Medulla oblongata (tissue), 1 donor: ENCODE measurements around the gene GABRR2.
"Not testable (repeated sequence)": the region's sequence is repeated elsewhere in the genome, so short reads cannot be mapped to it uniquely, and the experiment has no call there.

Experiments used
- DNase-seq: peaks from one replicate; pipeline ENCODE4 v3.0.0-alpha.2; 2015; ENCODE audit errors: extremely low spot score

Gene GABRR2

DNA sequence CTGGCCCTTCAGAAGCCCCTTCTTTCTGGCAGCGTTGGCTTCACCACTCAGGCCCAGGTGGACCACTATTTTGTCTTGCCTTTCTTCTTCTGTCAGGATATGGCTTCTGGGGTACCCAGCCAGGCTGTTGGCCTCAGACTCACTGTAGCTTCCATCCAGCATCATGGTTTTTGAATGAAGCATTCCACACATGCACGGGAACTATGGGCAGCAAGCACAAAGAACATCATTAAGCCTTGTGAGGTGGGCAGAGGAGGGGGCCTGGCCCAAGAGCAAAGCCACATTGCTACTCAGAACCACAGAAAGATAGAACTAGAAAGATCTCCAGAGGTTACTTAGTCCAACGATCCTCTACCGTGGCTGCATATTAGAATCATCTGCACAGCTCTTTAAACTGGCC is 57.3 kb downstream of the GABRR2 start:
- DNase-seq, result no peak

DNA sequence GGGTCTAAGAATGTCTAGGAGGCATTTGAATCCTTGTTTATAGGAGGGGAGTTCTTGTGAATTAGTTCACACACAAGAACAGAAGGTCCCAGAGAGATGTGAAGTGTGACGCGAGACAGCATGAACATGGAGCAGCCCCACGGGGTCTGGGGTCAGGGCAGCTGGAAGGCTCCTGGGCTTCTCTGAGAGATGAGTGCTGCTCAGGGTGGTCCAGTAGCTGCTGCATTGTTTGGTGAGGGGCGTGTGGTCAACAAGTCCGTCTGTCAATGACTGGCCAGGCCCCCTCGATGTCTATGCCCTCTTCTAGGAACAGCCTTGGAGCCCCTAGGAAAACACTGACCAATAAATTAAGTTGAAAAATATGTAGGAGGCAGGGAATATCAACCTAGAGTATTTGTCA is 57.8 kb downstream of the GABRR2 start:
- no peak for DNase-seq

DNA sequence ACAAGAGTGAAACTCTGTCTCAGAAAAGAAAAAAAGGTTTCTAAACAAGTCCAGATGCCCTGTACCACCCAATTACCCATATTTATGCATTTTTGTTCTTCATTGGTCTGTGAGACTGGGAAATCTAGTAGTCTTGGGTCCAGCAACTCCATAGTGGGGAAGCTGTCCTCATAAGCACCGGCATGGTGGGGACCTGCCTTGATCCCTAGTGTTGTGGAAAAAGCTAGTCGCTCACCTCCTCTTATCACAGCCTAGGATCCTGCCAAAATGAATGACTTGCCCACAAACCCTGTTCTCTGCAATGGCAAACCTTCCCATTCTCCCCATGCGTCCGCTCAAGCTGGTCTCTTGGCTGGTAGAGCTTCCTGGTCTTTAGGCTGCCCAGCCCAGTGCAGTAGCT is 59.7 kb downstream of the GABRR2 start:
- no peak for DNase-seq

DNA sequence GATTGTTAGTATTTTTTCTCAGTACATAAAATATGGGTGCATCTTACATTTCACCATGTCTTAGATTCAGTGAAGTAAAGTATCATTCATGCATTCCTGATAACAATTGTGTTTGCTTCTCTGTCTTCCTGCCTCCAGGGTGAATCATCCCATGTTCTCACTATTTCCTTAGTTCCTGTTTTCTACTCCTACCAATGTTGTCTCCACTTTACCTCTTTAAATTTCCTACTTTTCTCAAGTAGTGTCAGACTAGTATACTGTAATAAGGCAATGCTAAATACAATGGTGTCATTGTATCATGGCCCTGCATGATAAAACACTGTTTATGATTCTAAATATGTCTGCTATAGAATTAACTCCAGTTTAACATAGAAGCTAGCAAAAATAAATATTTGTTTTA is 60.5 kb downstream of the GABRR2 start:
- DNase-seq, result no peak

DNA sequence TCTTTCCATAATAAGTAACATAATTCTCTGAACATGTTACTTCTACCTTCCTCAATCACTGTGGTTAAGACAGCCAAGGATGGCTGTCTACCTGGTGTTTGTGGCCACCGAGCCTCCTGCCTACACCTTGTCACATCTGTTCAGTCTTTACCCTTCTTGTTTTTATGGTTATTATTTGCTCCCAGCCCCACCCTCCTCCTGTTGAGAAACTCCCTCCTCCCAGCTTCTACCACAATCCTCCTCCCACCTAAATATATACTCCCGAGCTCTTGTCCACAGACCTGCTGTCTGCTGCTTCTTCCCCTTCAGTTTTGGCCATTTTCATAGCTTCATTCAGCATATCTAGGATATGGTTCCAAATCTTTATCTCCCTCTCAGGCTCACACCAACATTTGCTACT is 62.2 kb downstream of the GABRR2 start:
- no peak for DNase-seq

DNA sequence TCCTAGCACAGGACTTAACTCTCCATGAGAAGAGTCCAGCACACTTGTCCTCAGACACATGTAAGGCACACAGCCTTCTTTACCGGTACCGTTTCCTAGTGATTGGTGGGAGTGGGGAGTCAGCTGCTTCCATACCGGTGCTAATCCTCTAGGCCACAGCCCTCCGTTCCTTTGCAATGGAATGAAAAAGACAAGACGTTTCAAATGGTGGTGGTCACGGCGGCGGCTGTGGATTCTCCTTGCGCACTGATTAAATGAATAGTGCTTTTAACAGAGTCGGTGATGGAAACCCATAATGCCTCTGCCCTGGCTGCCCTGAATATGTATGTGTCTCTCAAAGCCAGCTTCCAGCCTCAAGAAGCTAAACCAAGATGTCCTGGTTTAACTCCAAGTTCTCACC is 63.1 kb downstream of the GABRR2 start:
- no peak for DNase-seq

DNA sequence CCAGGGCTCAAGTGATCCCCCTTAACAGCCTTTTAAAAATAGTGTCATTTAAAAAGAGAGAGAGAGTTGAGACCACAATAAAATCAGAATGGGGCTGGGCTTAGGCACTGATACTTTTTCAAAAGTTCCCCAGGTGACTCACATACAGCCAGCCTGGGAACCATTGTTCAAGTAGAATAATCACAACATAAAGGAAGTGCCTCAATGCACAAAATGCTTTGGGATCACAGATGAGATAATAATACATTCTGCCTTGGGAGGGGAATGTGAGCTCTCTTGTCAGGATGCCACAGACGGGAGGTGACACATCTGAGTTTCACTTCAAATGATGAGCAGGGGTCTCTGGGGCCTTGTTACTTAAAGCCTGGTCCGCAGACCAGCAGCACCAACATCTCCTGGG is 63.9 kb downstream of the GABRR2 start:
- DNase-seq, result no peak

DNA sequence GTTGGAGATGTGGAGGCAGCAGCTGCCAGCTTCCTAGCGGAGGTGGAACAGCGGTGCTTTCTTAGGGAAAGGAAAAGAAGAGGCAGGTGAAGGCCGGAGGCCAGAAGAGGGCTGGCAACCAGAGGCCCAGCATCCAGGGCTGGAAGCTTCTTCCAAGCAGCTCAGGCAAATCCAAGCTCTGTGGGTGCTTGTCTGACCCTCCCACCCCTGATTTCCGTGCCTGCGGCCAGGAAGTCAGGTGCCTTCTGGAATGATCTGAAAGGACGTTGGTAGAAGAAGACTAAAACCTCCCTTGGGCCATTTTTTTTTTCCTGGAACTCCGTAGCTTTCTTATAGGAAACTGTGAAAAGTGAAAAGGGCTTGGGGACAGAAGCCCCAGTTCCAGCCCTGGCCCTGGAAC is 64.9 kb downstream of the GABRR2 start:
- no peak for DNase-seq

DNA sequence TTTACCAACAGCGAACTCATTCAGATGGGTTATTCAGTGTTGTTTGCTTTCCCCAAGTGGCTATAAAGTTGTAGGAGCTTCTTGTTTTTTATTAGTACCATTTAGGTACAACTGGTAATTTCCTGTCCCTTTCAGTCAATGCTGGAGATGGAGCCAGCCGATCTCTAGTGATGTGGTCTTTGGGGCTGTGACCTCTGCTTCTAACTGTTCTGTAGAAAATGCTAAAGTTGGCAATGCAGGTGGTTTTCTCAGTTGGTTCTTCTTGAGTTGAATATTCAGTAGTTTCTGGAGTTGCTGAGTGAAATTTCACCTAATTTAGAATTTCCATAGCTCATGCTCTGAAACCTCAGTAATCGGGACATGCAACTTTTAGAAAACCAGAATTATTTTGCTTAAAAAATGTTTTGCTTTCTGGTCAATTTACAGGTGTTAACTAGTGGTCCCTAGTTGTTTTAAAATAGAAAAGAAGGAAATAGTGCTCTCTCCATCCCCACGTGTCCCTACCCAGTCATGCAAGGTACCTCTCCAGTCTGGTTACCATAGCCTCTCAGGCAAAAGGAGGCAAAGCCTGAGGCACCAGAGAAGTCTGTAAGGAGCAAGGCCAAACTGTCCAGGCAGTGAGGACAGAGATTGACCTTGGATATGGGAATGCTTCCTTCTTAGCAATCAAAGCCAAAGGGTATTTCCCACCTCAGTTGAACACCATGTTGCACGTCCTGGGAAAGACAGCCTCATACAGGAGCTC is 70.7 kb downstream of the GABRR2 start:
- no peak for DNase-seq

DNA sequence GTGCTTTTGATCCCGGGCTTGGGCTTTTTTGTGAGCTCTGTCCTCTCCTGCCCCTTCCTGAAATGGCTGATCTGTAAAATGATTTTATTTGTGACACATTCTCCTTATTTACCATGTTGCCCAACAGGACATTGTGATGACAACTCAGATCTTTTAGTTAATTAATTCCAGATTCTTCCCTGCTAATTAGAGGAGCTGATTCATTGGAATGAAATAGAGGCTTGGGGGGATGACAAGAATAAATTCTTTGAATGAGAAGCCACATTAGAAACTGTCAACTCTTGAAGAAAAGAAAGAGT is 71.8 kb downstream of the GABRR2 start:
- no peak for DNase-seq

DNA sequence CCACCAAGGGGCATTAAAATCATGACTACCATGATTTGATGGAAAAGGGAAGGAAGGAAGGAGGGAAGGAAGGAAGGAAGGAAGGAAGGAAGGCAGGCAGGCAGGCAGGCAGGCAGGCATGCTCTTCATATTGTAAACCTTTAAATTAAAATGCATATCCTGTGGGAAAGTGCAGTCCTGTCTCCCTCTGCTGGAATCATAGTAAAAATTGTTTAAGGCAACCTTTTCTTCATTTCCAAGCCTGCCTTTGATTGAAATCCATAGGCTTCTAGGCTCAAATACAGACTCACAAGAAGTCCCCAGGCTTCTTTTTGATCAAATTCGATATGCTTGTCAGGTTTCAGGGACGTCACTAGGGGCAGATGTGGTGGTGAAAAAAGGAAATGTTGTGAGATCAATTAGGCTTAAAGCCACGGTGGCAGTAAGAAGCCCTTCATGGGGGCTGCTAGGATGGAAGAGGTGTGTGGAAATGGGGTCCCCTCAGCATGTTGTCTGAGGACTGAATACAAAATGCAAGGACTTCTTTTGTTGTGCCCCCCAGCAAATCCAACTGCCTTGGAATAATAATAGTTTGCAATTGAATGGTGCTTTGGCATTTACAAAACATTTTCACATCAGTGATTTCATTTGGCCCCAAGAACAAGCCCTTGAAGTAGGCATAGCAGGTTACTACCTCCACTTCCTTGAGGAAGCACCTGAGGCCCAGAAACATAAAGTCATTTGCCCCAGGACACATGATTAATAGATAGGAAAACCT is 72.3 kb downstream of the GABRR2 start:
- peak; percentile 33 for DNase-seq

DNA sequence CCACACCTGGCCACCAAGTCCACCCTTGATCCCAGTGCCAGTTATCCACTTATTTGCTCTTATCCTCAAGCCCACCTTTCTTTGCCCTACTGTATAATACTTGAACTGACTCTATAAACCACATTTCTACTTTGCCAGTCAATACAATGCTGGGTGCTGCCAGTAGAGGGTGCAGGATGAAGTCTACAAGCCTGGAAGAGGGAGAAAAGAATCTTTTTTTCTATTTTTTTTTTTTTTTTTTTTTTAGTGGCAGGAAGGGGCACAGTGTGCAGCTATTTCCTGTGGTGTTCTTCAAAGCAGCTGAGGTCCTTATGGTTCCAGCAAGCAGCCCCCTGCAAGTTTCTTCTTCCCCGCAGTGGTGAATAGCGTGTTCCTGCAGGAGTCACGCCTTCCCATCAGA is 75.8 kb downstream of the GABRR2 start:
- DNase-seq, result no peak

DNA sequence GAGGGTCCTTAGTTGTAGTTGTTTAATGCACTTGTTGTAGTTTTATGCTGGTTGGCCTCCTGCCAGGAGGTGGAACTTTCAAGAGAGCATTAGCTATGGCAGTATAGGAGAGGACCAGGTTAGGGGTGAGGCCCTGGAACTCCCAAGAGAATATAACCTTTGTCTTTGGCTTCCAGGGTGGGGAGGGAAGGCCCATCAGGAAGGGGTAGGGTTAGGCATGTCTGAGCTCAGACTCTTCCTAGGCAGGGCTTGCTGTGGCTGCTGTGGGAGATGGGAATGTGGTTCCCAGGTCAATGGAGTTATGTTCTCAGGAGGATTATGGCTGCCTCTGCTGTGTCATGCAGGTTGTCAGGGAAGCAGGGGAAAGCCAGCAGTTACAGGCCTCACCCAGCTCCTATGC is 77.9 kb downstream of the GABRR2 start:
- no peak for DNase-seq

DNA sequence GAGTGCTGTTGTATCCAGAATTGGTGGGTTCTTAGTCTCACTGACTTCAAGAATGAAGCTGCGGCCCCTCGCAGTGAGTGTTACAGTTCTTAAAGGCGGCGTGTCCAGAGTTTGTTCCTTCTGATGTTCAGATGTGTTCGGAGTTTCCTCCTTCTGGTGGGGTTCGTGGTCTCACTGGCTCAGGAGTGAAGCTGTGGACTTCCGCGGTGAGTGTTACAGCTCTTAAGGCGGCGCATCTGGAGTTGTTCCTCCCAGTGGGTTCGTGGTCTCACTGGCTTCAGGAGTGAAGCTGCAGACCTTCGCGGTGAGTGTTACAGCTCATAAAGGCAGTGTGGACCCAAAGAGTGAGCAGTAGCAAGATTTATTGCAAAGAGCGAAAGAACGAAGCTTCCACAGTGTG is 81.5 kb downstream of the GABRR2 start:
- DNase-seq, result not testable (repeated sequence)

DNA sequence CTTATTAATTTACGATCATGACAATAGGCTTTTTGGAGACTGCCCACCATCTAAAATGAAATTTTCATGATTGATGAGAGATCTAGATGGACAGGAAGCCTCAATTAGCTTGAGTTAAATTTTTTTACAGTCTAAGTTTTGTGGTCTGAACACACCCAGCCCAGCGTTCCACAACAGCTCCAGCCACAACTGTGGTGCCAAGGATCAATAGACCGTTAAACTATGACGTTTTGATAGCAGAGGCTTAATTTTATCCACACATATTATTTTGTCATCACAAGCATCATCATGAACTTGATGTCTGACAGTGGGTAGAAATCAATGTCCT is 92.4 kb downstream of the GABRR2 start:
- DNase-seq, result no peak

DNA sequence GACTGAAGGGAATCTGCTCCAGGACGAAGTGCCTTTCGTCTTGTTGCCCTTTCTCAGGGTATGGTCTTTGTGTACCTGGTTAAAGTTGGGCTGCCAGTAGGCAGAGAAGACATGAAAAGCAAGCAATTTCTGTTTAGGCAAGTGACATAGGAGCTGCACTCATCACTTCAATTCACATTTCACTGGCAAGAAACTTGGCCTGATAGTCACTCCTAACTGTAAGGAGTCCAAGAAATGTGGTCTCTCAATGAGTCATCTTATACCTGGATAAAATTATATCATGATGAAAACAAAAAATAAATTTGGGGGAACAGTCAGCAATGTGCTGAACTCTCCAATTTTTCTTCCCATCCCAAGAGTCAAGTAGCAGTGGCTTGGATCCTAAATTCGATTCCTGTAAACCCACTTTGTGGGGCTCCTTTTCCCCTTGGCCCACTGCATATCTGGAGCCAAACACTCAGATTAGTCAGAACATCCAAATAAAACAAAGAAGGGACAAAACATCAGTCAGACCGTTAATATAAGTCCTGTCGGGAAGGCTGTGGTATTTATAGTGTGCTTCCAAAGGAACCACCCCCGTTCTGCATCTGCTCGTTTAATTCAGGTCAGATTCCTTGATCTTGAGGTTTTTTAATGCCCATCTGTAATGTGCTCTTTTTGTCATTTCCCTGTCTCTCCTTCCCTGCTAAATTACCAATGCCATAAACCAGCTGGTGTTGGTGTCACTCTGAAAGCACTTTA is 93.0 kb downstream of the GABRR2 start:
- no peak for DNase-seq

DNA sequence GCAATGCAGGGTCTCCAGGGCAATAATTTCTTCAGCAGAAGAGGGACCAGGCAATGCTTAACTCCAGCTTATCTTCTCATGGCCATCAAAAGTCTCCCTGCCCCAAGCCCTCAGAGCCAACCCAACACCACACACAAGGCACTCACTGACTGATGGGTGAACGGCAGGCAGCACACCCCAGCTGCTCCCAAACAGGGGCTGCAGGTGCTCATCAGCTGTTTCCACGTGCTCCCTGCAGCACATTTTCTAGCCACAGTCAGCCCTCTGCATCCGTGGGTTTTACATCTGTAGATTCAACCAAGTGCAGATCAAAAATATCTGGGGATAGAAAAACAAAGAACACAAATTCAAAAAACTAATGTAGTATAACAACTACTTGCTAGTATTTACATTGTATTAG is 94.0 kb downstream of the GABRR2 start:
- DNase-seq, result no peak

DNA sequence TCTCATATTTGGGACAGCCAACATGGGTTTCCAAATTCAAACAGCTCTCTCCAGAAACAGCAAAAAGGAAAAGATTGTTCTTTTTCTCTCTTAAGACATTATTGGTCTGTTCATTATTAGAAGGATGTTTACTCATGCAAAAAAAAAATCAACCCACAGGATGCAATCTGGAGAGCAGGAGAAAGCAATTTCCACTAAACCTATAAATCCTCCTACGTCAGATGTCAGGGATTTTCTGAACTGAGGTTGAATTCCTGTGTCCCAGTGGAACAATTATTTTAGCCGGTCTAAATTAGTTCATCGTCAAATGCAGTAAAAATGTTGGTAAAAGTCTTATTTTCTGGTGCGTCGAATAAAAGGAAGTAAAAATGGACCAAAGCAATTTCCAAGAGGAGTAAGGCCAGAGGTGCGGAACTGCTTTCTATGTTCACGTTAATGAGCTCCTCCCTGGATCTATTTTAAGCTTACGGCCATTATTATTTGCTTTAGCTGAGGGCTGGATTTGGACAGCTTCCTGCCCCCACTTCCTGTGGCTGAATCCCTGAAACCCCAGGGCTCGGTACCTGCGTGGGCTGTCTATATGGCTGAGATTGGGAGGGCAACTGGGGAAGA is 97.7 kb downstream of the GABRR2 start, which contains the start of gene GABRR1:
GABRR1 (minus strand) TSS at position 60 of the 612 bp plus-strand sequence; CDS start at position 24, 36 bp downstream.
- no peak for DNase-seq

DNA sequence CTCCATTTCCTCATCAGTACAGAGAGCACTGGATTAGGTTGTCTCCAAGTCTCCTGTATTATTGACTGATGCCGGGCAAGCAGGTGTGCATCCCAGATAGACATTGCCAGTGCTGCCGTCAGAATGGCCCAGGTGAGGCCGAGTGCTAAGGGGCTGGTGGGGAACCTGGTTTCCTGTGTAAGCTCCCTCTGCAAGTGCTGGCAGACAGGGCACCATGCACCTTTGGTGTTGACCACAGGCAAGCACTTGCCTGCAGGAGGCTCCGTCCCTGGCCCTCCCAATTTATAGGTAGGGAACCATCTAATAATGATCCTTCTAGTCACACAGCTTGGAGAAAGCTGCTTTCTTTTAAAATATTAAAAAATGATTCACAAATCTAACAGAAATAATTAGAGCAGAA is 98.7 kb downstream of the GABRR2 start:
- no peak for DNase-seq

DNA sequence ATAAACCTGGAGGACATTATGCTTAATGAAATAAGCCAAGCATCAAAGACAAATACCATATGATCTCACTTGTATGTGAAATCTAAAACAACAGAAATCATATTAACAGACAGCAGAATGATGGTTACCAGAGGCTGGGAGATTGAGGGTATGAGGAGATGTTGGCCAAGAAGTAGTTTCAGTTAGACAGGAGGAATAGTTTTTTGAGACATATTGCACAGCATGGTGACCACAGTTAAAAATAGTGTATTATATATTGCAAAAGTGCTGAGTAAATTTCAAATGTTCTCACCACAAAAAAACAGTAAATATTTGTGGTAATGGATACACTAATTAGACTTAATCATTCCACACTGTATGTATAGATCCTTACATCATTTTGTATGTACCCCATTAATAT is 99.7 kb downstream of the GABRR2 start:
- DNase-seq, result no peak

DNA sequence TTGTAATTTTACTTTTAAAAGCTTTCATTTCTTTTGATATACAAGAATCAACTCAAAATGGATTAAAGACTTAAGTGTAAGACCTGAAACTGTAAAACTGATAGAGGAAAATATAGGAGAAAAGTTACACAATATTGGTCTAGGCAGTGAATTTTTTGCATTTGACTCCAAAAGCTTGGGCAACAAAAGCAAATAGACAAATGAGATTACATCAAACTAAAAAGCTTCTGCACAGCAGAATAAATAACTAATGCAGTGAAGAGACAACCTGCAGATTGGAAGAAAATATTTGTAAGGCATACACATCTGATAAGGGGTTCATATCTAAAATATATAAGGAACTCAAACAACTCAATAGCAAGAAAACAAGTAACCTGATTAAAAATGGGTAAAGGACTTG is 100.9 kb downstream of the GABRR2 start:
- no peak for DNase-seq

DNA sequence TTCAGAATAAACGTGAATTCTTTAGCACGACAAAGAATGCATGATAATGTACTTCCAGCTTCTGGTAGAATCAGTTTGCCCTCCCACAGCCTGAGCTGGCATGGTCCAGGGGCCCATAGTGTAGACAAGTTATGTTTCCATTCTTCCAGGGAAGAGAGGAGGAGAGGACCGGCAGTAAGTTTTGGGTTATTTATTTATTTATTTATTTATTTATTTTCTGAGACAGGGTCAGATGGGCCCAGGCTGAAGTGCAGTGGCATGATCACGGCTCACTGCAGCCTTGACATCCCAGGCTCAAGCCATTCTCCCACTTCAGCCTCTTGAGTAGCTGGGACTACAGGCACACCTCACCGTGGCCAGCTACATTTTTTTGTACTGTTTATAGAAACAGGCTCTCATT is 102.6 kb downstream of the GABRR2 start:
- DNase-seq, result no peak

DNA sequence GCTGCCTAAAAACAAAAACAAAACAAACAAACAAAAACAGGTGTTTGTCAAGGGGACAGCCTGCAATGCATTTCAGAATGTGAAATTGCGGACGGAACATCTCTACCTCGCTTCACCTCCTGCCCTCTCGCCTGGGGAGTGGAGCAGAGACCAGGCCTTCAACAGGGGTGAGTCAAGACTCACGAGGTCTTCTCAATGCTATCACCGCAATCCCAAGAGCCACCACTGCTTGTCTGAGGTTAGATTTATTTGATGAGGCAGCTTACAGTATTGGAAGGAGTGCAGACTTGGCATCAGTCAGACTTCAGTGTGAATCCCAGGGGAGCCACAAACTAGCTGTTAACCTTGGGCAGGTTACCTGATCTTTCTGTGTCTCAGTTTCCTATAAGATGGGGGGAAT is 105.6 kb downstream of the GABRR2 start:
- no peak for DNase-seq
